HG03039 (cell line): Measurements from ENCODE around the gene EIF4A3.
"Not testable (repeated sequence)": the region's sequence is repeated elsewhere in the genome, so short reads cannot be mapped to it uniquely, and the experiment has no call there.

Experiments
- ATAC-seq: cut with Tn5 transposase; IDR thresholded peaks from one replicate; pipeline ENCODE4 v1.9.1; 2021; ENCODE audit warnings: mild to moderate bottlenecking, moderate library complexity; ENCODE audit not compliant: unreplicated experiment

Gene EIF4A3

GRCh38 chr17:80101946-80102663 lies 44.8 kb downstream of the EIF4A3 start:
- no peak for ATAC-seq

DNA sequence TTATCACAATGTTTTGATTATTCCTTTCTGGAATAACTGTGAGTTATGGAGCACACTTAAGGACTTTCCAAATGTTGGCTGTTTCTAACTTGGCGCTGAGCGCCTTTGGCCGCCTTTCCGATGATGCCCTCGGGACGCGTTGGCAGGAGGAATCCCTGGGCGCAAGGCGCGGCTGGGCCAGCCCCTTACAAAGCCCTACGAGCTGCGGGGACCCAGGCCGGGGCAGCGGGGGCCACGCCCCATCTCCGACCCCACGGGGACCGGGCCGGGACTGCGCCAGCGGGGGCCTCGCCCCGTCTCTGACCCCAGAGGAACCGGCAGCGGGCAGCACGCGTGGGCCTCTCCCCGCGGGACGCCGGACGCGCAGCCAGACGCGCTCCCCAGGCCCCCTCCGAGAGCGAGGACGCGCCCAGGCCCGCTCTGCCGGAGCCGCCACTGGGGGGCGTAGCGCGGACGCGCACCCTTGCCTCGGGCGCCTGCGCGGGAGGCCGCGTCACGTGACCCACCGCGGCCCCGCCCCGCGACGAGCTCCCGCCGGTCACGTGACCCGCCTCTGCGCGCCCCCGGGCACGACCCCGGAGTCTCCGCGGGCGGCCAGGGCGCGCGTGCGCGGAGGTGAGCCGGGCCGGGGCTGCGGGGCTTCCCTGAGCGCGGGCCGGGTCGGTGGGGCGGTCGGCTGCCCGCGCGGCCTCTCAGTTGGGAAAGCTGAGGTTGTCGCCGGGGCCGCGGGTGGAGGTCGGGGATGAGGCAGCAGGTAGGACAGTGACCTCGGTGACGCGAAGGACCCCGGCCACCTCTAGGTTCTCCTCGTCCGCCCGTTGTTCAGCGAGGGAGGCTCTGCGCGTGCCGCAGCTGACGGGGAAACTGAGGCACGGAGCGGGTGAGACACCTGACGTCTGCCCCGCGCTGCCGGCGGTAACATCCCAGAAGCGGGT lies 45.6 kb downstream of the EIF4A3 start, which contains the start of gene GAA:
Gene GAA, plus strand, starts transcription at position 571 of the 935 bp plus-strand sequence. CDS start 3,006 bp downstream, outside the sequence.
- peak; percentile 73 for ATAC-seq

DNA sequence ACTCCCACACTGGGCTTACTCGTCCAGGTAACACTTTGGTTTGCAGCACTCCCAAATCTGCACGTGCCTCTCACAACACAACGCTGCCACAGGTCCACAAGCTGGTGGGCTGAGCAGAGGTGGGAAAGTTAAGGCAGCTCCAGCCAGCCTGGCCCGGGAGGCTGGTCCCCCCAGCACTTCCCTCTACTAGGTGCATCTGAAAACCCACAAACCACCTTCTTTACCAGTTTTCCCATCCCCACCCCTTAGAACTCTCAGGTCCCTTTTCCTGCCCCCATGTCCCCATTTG lies 46.9 kb downstream of the EIF4A3 start:
- no peak for ATAC-seq

- no peak for ATAC-seq
These were observed 47.5 kb downstream of the EIF4A3 start for GRCh38 chr17:80099291-80100034.

- no peak for ATAC-seq
These were observed 48.9 kb downstream of the EIF4A3 start for GRCh38 chr17:80097844-80098691.

DNA sequence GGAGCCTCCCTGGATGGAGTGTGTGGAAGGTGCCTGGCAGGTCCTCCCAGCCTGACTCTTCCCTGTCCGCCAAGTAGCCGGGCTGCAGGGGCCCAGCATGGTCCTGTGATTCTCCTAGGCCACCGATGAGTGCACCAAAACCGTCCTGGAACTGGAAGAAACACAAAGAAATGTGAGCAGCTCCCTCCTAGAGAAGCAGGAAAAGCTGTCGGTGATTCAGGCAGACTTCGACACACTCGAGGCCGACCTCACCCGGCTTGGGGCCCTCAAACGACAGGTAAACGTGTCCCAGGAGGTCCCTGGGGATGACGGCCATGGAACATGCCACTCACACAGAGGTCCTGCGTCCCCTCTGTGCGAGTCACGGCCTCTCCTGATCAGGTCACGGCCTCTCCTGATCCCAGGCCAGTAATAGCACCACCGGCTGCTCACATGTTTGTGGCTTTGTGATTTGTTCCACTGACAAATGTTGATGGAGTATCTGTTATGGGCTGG lies 49.8 kb downstream of the EIF4A3 start:
- no peak for ATAC-seq

DNA sequence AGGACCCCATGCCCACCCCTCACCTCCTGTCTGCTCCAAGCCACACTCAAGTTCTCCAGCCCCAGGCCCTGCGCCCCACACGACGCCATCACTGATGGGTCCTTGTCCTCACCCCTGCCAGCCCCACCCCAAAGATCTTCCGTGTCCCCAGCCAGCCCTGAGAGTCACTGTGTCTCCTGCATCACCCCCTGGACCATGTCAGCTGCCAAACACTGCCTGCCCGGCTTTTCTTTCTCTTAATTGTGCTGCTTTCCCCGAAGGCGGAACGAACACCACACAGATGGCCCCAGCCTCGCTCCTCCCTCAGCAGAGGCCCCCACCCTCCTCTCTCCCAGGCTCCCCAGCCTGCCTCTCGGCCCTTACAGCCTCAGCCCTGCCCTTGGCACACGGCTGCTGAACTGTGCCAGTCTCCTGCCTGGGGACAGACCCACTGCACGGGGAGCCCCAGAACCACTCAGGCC lies 50.3 kb downstream of the EIF4A3 start:
- ATAC-seq = no peak

DNA sequence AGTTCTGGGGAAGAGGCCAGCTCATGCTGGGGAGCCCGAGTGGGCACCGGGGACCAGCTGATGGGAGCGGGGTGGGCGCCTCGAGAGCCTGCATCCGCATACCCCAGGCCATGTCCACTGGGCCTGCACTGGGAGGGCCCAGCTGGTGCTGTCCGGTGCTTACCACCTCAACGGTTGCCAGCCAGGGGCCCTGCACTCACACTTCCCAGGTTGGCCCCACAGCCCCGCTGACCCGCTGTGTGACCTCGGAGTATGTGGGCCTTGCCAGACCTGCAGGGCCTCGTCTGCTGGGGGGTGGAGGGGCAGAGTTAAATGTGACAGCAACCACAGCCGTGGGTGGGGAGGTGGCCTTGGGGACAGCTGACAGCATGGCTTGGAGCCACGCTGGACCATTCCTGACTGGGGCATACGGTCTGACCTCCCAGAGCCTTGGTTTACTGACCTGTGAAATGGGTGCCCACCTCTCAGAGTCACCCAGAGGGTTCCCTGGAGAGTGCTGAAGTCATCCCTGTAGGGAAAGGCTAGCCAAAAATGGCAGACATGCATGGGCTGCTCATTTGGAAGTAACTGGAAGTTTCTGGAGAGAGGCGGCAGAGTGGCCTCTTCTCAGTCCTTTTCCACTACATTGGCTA lies 51.0 kb downstream of the EIF4A3 start:
- no peak for ATAC-seq

- ATAC-seq = no peak
These were observed 51.7 kb downstream of the EIF4A3 start for GRCh38 chr17:80095038-80095843.

GRCh38 chr17:80092959-80093358 lies 54.0 kb downstream of the EIF4A3 start:
- no peak for ATAC-seq

- ATAC-seq = no peak
These were observed 55.6 kb downstream of the EIF4A3 start for GRCh38 chr17:80091376-80091775.

DNA sequence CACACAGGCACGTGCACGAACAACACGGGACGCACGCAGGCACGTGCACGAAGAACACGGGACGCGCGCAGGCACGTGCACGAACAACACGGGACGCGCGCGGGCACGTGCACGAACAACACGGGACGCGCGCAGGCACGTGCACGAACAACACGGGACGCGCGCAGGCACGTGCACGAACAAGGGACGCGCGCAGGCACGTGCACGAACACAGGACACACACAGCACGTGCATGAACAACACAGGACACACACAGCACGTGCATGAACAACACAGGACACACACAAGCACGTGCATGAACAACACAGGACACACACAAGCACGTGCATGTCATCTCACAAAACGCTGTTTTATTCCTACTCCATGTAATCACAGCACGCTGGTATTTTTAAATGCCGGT lies 56.8 kb downstream of the EIF4A3 start:
- ATAC-seq = not testable (repeated sequence)

- ATAC-seq = no peak
These were observed 57.2 kb downstream of the EIF4A3 start for GRCh38 chr17:80089762-80090161.

- no peak for ATAC-seq
These were observed 59.3 kb downstream of the EIF4A3 start for GRCh38 chr17:80087346-80088265.

DNA sequence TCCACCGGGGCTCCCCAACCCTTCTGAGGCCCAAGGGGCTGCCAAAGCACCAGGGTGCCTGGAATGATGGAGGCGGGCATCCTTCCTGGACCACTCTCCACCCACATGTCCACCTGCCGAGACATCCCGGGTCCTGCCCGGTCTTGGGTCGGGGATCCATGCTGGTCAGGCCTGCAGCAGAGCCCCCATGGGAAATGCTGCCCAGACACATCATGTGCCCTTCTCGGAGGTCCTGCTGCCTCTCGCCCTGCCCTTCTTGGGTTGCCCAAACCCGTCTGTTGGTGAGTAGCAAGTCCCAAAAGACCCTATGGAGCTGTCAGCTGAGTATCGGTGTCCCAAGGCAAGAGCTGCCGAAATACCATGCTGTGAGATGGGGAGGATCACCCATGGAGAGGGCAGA lies 60.3 kb downstream of the EIF4A3 start:
- ATAC-seq = no peak

- ATAC-seq = no peak
These were observed 60.8 kb downstream of the EIF4A3 start for GRCh38 chr17:80086081-80086480.

DNA sequence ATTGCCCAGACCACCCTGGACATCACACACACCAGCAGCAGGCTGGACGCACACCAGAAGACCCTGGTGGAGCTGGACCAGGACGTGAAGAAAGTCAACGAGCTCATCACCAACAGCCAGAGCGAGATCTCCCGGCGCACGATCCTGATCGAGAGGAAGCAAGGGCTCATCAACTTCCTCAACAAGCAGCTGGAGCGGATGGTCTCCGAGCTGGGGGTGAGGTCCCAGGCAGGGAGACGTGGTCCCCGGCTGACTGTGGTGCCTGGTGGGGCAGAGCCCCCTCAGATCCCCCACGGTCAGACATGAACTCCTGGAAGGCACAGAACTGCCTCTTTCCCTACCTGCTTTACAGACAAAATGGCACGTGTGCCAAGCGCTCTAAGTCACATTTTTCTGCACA lies 62.2 kb downstream of the EIF4A3 start:
- no peak for ATAC-seq
